ENCODE measurements around the gene XCL1.
A peak's percentile ranks its signal among the peaks of the same experiment; 100 is the strongest.
"Not testable (repeated sequence)": the region's sequence is repeated elsewhere in the genome, so short reads cannot be mapped to it uniquely, and the experiment has no call there.

The XCL1 gene

DNA sequence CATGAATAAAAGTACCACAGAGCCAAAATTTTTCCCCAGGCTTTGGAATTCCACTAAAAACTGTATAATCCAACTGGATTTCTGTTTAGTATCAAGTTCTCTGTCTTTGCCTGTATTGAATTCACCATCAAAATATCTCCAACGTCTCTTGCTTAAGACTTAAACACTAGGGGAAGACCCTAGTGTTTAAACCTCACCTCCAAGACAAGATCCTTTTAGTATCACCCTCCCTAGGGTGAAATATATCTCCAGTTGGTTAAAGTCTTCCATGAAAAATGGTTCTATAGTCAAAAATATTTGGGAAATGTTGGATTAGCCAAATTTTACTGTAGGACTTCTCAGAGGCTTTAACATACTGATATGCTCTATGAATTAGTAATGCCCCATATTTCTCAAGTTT is 8.1 kb upstream of the XCL1 start:
- DNase-seq: no peak

DNA sequence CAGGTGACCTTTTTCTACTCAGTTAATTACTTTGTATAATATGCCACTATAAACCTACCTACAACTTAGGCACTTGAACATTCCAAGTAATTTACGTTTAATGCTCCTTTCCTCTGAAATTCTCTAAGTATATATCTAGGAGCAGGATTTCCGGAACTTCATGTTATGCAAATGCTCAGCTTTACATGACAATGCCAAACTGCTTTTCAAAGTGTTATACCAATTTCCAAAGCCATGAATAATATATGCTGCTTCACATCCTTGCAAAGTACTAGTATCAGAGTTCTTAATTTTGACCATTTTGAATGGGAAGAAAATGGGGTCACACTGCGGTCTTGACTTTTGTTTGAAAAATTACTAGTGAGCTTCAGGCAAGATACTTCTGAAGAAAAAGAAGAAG is 5.8 kb upstream of the XCL1 start:
- DNase-seq: no peak

DNA sequence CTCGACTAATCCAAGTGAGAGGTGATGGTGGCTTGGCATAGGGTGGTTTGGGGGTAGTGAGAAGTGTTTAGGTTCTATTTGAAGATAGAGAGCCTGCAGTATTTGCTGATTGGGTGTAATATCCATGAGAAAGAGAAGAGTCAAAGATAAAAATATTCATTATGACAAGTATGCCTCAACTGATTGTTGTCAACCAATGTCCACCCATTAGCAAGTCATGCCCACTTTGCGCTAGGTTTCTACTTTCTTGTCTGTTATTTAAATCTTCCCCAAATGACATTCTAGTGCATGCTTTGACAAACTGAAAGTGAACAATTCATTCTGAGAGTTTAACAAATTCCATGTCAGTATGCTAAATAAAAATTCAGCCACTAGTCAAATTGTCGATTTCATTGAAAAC is 3.8 kb upstream of the XCL1 start:
- DNase-seq: no peak

DNA sequence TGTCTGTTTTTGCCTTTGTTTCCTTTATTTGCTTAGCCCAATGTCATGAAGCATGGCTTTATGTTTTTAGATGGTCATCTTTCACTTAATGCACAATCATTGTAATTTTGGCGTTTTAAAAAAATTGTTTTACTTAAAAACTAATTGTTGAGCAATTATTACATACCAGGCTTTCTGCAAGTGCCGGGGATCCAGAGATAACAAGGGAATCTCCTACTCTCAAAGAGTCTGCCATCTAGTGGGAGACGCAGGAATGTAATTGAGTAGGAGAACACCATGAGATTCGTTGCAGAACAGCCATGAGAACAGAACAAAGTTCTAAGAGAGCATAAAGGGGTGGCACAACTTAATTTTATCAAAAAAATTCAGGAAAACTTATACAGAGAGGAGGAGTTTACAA is 2.2 kb upstream of the XCL1 start:
- DNase-seq: peak; percentile 58

DNA sequence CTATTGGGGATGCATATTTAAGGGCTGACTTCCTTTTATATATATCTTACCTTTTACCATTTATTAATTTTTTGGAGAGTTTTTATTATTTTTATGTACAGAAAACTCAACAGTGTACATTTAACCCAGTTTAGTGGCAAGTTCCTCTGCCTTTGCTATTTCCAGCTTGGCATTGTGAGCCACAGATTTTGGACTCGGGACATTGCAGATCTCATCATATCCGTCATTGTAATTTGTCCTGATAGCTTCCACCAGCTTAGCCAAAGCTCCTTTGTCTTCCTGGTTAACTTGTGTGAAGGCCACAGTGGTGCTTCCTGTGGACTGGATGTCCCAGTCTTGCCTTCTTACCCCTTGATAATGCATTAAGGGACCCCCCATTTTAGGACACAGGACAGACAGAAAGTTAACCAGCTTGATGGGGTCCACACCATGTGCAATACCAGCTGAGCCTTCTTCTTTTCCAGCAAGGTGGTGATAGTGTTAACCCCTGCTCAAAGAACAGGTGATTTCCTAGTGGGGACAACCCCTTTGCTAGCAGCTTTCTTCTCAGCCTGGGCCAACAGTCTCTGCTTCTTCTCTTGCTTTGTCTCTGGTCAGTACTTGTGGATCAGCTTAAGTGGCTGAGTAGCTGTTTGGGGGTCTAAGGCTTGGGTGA is 2.3 kb downstream of the XCL1 start:
- not testable (repeated sequence) for DNase-seq

DNA sequence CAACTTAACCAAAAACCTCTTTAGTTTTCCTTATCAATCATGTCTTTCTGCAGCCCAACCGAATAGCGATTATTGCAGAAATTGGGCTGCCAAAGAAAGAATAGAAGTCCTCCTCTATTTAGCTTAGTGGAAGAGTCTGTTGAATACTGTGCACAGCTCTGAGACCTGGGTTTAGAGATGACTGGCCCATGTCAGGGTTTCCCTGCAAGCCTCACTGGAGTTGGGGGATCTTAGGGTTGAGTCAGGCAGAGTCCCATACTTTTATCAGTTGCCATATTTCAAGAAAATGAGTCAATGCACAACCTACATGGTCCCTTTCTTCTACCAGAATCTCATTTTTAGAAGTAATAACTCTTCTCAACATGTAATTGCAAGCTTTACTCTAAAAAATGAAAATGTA is 3.9 kb downstream of the XCL1 start:
- not testable (repeated sequence) for DNase-seq

DNA sequence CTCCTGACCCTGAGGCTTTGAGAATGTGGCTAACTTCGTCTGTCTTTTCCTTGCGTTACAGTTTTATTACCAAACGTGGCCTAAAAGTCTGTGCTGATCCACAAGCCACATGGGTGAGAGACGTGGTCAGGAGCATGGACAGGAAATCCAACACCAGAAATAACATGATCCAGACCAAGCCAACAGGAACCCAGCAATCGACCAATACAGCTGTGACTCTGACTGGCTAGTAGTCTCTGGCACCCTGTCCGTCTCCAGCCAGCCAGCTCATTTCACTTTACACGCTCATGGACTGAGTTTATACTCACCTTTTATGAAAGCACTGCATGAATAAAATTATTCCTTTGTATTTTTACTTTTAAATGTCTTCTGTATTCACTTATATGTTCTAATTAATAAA is 4.6 kb downstream of the XCL1 start:
- DNase-seq: not testable (repeated sequence)

DNA sequence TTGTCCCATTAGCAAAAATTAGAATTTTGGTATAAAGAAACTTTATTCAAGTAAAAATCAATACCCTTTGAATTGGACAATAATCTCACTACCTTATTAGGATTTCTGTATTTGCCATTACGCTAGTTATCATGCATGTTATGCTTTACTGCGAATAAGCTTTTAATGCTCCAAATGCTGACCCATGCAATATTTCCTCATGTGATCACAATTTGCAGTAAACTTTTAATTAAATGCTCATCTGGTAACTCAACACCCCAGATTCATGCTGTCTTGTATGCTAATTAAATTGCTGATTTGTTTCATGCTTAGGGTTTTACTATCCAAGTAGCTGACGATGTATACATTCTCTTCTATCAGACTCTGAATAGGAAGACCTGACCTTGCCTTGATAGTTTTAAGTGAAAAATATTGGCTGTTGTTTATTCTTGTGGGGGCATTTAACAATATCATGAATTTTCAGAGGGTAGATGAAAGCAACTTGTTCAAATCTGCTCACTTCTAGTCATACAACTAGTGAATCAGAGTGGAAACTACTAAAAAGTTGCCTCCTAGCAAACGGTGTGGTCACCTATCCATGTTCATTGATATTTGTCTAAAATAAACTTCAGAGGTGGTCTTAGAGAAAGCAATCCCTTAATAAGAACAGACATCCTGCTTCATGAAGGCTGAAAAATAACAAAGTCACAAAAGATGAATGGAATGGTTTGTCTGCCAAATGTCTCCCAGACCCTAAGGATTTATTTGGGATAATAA is 5.6 kb downstream of the XCL1 start:
- no peak for DNase-seq

DNA sequence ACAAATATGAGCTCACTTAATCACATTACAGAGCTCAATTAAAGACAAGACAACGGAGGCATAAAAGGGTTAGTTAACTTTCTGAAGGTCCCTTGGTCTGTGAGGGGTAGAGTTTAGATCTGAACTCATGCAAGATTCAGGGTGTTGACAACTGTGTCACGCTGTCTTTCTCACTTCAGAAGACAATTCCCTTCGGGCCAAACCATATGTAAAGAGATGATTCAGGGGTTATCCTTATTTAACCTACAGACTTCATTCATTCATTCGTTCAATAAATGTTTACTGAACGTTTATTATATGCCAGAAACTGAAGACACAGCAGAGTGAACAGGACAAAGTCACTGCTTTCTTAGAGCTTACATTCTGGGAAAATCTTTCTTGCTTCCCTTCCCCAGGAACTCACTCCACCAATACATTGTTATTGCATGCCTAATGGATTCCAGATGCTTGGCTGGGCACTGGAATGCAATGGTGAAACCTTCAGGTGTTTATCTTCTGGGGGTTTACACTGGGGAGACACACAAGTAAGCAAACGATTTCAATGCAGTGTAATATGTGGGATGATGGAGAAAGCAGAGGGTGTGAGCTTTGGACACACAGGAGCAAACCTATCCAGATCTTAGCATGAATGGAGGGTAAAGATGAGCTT is 6.4 kb downstream of the XCL1 start:
- no peak for DNase-seq

DNA sequence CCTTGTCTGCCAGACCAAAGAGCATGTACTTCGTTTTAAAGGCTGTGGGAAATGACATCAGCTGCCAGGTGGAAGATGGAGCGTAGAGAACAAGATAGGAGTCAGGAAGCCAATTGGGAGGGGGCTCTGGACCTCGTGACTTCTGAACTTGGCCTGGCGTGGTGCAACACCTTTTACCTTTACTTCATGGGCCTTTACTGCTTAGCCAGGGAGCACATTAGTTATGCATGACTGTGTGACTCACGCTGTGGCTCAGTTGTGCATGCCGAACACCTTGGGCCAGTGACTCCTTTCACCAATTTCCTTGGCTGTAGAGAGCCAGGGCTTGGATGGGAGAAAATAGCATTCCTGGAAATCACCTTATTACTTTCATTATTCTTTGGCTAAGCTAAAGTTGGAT is 7.2 kb downstream of the XCL1 start:
- no peak for DNase-seq

DNA sequence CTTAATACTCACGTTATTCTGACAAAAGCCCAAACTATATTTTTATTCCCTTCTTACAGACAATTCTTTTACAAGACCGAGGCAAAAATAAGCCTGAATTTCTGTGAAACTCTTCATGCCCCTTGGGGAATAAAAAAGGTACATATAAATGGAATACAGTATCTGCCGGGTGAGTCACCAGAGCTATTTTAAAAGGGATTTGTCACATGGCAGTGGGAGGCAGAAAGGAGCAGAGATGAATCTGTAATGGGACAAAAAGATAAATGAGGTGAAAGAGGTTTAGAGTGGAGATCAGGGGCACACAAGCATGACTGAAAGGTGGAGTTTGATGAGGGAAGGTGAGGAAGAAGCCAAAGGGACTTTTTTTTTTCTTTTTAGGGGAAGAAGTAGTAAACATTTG is 8.8 kb downstream of the XCL1 start:
- DNase-seq: no peak

DNA sequence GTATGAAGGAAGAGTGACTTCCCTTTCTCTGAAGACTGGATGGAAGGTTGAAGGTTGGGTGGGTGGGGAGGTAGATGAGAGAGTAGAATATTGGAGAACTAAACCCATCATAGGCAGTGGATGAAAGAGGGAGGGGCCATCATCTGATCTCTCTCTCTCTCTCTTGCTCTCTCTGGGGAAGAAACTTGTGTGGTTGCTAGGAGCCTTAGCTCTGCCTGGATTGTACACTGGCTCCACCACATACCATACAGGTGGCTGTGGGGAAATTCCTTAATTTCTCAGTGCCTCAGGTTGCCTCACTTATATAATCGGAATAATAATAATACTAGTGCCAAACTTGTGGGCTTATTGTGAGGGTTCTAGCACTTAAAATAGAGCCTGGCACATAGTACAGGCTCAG is 9.5 kb downstream of the XCL1 start:
- no peak for DNase-seq

DNA sequence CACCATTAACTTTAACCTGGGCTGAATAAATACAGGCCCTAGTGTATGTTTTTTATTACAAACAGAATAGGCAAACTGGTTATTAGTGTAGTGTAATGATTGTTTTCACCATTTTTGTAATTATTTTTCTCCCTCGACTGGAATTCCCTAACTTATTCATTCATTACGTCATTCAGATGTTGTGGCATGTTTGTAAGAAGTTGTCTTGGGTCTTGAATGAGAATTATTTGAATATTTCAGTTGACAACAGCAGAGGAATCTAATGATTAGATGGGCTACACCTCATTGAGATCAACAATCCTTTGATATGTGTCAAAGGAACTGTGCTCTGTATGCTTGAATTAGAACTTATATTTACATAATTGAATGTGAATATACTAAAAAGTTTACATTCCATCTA is 12.8 kb downstream of the XCL1 start:
- DNase-seq: no peak

DNA sequence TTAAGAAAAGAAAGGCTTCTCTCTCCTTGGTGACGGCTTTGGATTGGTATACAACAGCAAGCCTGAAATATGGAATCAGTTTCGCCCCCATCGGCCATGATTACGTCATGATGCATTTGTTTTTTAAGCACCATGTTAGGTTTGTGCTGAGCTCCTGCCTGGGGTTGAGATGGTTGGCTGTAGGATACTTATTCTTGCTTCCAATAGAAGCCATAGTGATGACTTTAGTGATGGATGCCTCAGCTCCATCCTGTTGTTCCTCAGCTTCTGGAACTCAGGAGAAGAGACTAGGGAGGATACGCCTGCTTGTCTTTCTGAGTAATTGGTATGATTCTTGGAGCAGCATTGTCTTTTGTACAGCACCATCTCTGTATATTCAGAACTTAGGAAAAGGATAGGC is 14.7 kb downstream of the XCL1 start:
- no peak for DNase-seq

DNA sequence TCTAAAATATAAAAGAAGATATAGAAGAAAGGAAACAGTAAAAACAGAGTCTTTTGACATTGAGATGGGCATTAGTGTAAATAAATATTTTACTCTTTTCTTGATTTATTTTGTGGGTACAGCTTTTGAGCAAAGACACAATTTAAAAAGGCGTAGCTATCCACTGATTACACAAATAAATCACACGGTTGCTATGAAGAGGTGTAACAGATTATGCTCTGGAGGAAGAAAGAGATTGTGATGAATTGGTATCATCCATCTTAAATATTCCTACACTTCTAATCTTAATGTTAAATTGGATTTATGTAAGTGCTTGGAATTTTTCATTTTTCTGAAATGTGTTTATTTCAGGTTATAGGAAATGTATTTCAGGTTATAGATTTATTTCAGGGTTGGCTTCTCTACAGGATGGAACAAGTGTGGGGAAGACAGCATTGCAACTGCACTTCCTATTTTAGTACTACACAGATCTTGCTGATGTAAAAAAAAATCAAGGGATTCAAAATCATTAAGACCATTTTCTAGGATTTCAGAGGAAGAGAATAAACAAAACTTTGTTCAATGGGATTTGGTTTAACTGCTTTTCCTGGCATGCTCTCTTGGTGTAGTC is 15.3 kb downstream of the XCL1 start:
- DNase-seq: no peak

DNA sequence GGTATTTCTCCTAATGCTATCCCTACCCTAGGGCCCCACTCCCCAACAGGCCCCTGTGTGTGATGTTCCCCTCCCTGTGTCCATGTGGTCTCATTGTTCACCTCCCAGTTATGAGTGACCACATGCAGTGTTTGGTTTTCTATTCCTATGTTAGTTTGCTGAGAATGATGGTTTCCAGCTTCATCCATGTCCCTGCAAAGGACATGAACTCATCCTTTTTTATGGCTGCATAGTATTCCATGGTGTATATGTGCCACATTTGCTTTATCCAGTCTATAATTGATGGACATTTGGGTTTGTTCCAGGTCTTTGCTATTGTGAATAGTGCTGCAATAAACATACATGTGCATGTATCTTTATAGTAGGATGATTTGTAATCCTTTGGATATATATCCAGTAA is 19.0 kb downstream of the XCL1 start:
- not testable (repeated sequence) for DNase-seq

DNA sequence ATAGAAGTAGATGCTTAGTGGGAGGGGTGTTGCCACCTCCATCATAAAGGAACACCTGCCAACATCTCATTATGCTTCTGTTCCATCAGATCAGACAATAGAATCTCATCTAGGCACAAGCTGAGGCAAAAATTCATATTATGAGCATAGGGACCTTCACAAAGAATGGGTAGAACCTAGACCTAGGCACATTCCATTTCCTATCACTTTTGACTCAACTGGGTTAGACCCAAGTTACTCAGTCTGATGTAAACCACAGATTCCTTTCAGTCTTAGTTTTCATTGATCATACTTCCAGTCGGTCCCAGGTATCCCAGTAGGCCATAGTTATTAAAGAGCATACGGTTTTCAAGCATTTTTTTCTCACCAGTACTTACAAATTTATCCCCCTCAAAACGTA is 21.7 kb downstream of the XCL1 start:
- no peak for DNase-seq

DNA sequence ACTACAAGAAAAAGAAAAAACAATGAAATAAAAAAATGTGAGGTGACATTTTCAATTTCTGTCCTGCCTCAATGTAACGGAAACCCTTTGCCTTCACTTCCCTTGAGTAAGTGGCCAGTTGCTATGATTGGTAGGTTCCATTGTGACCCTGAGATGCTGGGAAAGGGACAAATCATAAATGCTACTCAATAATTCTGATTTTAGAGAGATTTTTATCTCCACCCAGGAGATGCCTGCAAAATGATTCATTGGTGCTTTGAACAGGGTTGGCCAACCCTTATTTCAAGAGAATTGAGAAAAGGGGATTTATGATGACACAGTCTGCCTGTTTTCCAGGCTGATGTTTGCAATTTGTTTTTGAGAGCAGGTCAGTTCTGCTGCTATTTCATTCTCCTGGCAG is 22.5 kb downstream of the XCL1 start:
- DNase-seq: no peak

DNA sequence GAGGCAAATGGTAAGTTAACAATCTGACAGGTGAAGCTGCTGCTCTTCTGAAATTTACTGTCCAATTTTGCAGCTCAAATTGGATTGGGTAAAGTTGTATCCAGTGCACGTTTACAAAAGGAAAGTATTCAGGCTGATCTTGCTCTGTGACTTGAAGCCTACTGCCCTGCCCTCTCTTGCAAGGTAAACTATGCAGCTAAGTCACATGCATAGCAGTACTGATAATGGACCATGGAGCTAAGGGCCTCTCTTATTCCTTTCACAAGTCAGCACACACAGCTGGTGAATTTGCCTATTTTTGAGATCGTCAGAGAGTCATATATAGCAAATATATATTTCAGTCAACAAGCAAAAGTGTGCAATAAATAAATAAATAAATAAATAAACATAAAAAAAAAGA is 23.2 kb downstream of the XCL1 start:
- DNase-seq: no peak

DNA sequence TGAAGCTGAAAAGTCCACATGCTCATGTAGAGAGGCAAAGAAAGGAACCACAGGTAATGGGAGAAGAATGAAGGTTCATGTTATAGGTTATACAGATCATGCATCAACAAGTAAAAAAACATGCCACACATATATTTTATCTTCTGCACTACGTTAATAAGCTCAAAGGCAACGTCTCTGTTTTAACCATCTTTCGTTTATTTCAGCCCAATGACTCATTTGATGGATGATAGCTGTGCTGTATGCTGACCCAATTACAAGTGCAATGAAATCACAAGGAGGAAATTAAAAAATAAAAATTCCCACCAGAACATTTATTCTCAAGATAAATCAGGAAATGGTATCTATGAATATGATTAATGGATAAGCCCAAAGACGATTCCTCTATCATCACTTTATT is 24.6 kb downstream of the XCL1 start:
- no peak for DNase-seq

DNA sequence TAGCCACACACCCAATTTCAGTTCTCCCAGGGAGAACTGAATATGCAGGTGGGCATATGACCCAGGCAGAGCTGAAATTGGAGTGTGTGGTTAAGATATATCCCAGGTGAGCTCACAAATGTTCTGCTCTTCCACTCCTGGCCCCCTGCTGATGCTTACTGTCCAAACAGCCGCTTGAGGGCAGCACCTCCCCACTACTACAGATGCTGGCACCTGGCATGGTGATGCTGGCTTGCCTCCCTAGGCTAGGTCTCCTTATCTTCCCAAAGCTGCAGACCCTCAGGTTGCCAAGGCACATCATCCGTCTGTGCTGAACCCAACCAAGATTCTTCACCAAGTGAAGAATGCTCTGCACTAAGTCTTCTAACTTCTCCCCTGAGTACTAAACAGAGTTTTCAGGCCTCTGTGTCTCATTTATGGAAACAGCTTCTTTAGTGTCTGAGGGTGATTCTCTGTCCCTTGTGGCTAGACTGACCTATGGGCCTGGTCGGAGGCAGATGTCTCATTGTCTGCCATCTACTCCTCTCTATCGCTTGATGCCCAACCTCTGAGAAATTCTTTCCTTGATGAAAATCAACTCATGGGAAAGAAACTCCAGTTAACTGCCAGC is 27.2 kb downstream of the XCL1 start:
- peak; percentile 70 for DNase-seq

DNA sequence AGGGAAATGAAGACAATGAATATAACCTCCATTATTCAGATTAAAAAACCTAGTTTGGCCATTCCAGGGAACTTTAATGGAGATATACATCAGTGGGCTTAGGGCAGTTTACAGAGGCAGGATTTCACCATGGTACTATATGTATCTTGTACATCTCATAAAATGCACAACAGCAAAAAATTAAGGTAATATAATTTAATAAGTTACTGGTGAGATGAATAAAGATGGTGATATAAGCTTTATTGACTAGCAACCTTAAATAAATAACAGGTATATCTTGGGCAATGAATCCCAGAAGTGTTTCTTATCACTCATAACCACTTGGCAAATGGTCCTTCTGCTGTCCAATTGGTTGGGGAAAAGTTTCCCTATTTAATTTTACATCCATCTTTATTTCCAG is 29.0 kb downstream of the XCL1 start:
- no peak for DNase-seq

DNA sequence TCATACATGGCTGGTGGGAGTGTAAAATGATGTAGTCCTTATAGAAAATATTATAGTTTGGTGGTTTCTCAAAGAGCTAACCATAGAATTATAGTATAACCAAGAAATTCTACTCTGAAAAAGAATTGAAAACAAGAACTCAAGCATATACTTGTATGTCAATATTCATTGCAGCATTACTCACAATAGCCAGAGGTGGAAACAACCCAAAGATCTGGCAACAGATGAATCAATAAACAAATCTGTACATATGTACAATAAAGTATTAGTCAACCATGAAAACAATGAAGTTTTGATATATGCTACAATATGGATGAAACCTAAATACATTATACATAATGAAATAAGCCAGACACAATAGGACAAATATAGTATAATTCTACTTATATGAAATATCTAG is 29.7 kb downstream of the XCL1 start:
- no peak for DNase-seq

All from CD4-positive, alpha-beta T cell treated with Interleukin-12 subunit alpha and Interleukin-12 subunit beta, for 1 hour (primary cell).